Keratinocyte (primary cell): ENCODE results near the gene LRP1B. TPM values are rescaled to one million over a fixed set of nuclear protein-coding genes. Genes with fewer than 3 reads are reported as not detected.

Experiments
- DNase-seq: peaks from one replicate; pipeline ENCODE4 v3.0.0-alpha.2; 2011; ENCODE audit warnings: low read depth, missing footprints, low spot score
- FAIRE-seq: peaks from 2 replicates; lab custom pipeline; 2011; peaks lifted over from hg19 to GRCh38; lab: Jason Lieb, UNC
- H2AFZ ChIP-seq: 2 replicates; pipeline ENCODE4 v1.6.0; 2012; ENCODE audit warnings: low read length, control low read depth, inconsistent platforms; ENCODE audit not compliant: control insufficient read depth
- H3K27ac ChIP-seq: 2 replicates; pipeline ENCODE4 v1.5.1; 2011; ENCODE audit warnings: low read length; ENCODE audit not compliant: control insufficient read depth, insufficient read depth
- H3K27me3 ChIP-seq: 3 replicates; pipeline ENCODE4 v1.6.0; 2011; ENCODE audit warnings: low read length; ENCODE audit not compliant: control insufficient read depth, insufficient read depth; ENCODE audit errors: extremely low read depth
- H3K36me3 ChIP-seq, 2 experiments: 2 replicates in 1 of 2; 3 replicates in 1 of 2; pipeline ENCODE4 v1.5.1; 2011; ENCODE audit warnings: low read length in 2 of 2, mild to moderate bottlenecking in 1 of 2; ENCODE audit not compliant: control insufficient read depth in 2 of 2, insufficient read depth in 2 of 2; ENCODE audit errors: extremely low read depth in 1 of 2
- H3K4me1 ChIP-seq: 3 replicates; pipeline ENCODE4 v1.5.1; 2011; ENCODE audit warnings: low read length; ENCODE audit not compliant: control insufficient read depth, insufficient read depth; ENCODE audit errors: extremely low read depth
- H3K4me2 ChIP-seq: 3 replicates; pipeline ENCODE4 v1.6.0; 2011; ENCODE audit warnings: low read depth, low read length; ENCODE audit not compliant: control insufficient read depth, insufficient read depth; ENCODE audit errors: extremely low read depth
- H3K4me3 ChIP-seq, 3 experiments: fragments of 200-600 bp in 1 of 3; sonication (generic) in 1 of 3; 2 replicates in 2 of 3; 3 replicates in 1 of 3; pipeline ENCODE4 v1.5.1; 2011 to 2016; ENCODE audit warnings: low read length in 3 of 3, mild to moderate bottlenecking in 3 of 3, control low read depth in 2 of 3, inconsistent platforms in 1 of 3, low read depth in 1 of 3, mixed read lengths in 1 of 3, mixed run types in 1 of 3, moderate library complexity in 1 of 3; ENCODE audit not compliant: control insufficient read depth in 2 of 3, insufficient read depth in 2 of 3; ENCODE audit errors: extremely low read depth in 1 of 3
- H3K79me2 ChIP-seq: 2 replicates; pipeline ENCODE4 v1.6.0; 2012; ENCODE audit warnings: low read length; ENCODE audit not compliant: control insufficient read depth, insufficient read depth
- H3K9ac ChIP-seq: 3 replicates; pipeline ENCODE4 v1.6.0; 2011; ENCODE audit warnings: low read length; ENCODE audit not compliant: control insufficient read depth, insufficient read depth; ENCODE audit errors: extremely low read depth
- H3K9me1 ChIP-seq: 3 replicates; pipeline ENCODE4 v1.6.0; 2011; ENCODE audit warnings: low read length; ENCODE audit not compliant: control insufficient read depth, insufficient read depth; ENCODE audit errors: extremely low read depth
- H3K9me3 ChIP-seq: 2 replicates; pipeline ENCODE4 v1.5.1; 2012; ENCODE audit warnings: low read depth, low read length; ENCODE audit not compliant: control insufficient read depth
- H4K20me1 ChIP-seq: 3 replicates; pipeline ENCODE4 v1.6.0; 2011; ENCODE audit warnings: low read length; ENCODE audit not compliant: control insufficient read depth, insufficient read depth; ENCODE audit errors: extremely low read depth
- EZH2 ChIP-seq: IDR thresholded peaks from one replicate; pipeline ENCODE4 v1.6.1; 2012; ENCODE audit warnings: inconsistent platforms, mild to moderate bottlenecking, low read length, moderate library complexity
- dilution Hi-C: fragments of 300-500 bp; cut with MboI; formaldehyde crosslinking; loops from one replicate; pipeline ENCODE4 v1.7.0; 2020; ENCODE audit warnings: low sequenced_read_pairs; ENCODE audit not compliant: extremely low pct_ligation_motif_present
- polyA plus RNA-seq, 5 experiments: library from polyadenylated mRNA; depleted of rRNA in 3 of 5; stranded (reverse) in 3 of 5; stranded (forward) in 1 of 5; unstranded in 1 of 5; fragments of >200 nt; gene quantifications; 1 replicate in 1 of 5; 2 replicates in 3 of 5; 3 replicates in 1 of 5; pipeline versions ENCODE4 v1.2.1 to v1.2.3, GENCODE V29; 2011 to 2012; ENCODE audit warnings: missing spikeins in 2 of 5, low read depth in 1 of 5, low replicate concordance in 1 of 5
- TF ChIP-seq, protein P1 (sequence below), 3 experiments: IDR thresholded peaks in 1 of 3; conservative IDR thresholded peaks in 1 of 3; optimal IDR thresholded peaks in 1 of 3; 2 replicates in 2 of 3; 3 replicates in 1 of 3; pipeline versions ENCODE3 to v1.5.1; 2011; ENCODE audit warnings: low read length in 3 of 3, mild to moderate bottlenecking in 3 of 3, moderate library complexity in 2 of 3, control low read depth in 1 of 3, inconsistent platforms in 1 of 3; ENCODE audit not compliant: insufficient read depth in 2 of 3; ENCODE audit errors: extremely low read depth in 1 of 3

LRP1B gene
- polyA plus RNA-seq, 1 donor (not counting 4 experiments of a cell fraction or from before 2014, with no cell fraction given): not detected

DNA sequence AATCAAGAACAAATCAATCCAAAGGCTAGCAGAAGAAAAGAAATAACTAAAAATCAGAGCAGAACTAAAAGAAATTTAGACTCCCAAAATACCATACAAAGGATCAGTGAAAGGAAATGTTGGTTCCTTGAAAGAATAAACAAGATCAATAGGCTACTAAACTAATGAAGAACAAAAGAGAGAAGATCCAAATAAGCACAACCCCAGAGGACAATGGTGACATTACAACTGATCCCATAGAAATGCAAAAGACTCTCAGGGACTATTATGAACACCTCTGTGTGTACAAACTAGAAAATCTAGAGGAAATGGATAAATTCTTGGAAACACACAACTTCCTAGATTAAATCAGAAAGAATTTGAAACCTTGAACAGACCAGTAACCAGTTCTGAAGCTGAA is 1186.9 kb downstream of the LRP1B start:
- no peaks in the 10 kb centered on the region for H3K4me1 ChIP-seq
- H3K36me3 ChIP-seq: no peaks in the 10 kb centered on the region
- dilution Hi-C loops: no loop called here
- no peaks in the 10 kb centered on the region for H3K9me1 ChIP-seq
- TF ChIP-seq EZH2: no peak
- TF ChIP-seq, protein P1, sequence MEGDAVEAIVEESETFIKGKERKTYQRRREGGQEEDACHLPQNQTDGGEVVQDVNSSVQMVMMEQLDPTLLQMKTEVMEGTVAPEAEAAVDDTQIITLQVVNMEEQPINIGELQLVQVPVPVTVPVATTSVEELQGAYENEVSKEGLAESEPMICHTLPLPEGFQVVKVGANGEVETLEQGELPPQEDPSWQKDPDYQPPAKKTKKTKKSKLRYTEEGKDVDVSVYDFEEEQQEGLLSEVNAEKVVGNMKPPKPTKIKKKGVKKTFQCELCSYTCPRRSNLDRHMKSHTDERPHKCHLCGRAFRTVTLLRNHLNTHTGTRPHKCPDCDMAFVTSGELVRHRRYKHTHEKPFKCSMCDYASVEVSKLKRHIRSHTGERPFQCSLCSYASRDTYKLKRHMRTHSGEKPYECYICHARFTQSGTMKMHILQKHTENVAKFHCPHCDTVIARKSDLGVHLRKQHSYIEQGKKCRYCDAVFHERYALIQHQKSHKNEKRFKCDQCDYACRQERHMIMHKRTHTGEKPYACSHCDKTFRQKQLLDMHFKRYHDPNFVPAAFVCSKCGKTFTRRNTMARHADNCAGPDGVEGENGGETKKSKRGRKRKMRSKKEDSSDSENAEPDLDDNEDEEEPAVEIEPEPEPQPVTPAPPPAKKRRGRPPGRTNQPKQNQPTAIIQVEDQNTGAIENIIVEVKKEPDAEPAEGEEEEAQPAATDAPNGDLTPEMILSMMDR (optimal IDR thresholded peaks at IDR 0.05 in 1 of 3, IDR thresholded peaks at IDR 0.05 in 1 of 3, conservative IDR thresholded peaks at IDR 0.05 in 1 of 3; ENCODE audit: extremely low read depth in 1 of 3, insufficient read depth in 2 of 3, low read length in 3 of 3): no peak
- no peak overlapping the region for H3K9ac ChIP-seq
- no peak overlapping the region for H3K4me3 ChIP-seq
- no peaks in the 10 kb centered on the region for H3K27me3 ChIP-seq
- FAIRE-seq: no peak
- H3K79me2 ChIP-seq: no peaks in the 10 kb centered on the region
- H4K20me1 ChIP-seq: no peaks in the 10 kb centered on the region
- no peak for DNase-seq
- no peak overlapping the region for H3K27ac ChIP-seq
- no peak overlapping the region for H2AFZ ChIP-seq
- no peak overlapping the region for H3K4me2 ChIP-seq
- no peaks in the 10 kb centered on the region for H3K9me3 ChIP-seq

- Histone ChIP-seq H3K4me3 (no peak overlapping the region), H3K9ac (no peak overlapping the region), H3K36me3 (no peaks in the 10 kb centered on the region), H3K9me1 (no peaks in the 10 kb centered on the region), H3K4me2 (no peak overlapping the region), H3K27ac (no peak overlapping the region), H3K79me2 (no peaks in the 10 kb centered on the region), H3K4me1 (no peaks in the 10 kb centered on the region), H3K9me3 (no peaks in the 10 kb centered on the region), H4K20me1 (no peaks in the 10 kb centered on the region), H3K27me3 (no peaks in the 10 kb centered on the region), H2AFZ (no peak overlapping the region)
- FAIRE-seq (no peak), DNase-seq (no peak)
- dilution Hi-C loops: no loop called here
- TF ChIP-seq, protein P1 (optimal IDR thresholded peaks at IDR 0.05 in 1 of 3, IDR thresholded peaks at IDR 0.05 in 1 of 3, conservative IDR thresholded peaks at IDR 0.05 in 1 of 3; ENCODE audit: extremely low read depth in 1 of 3, insufficient read depth in 2 of 3, low read length in 3 of 3): no peak
- TF ChIP-seq EZH2: no peak
Measured at GRCh38 chr2:140942284-140942683, 1188.5 kb downstream of the LRP1B start.
